OCI-LY3 (cell line): Measurements from ENCODE around the gene RPL36.

Experiments
- H2AFZ ChIP-seq: fragments of 200-600, 300-600 bp; shearing (Covaris generic); 2 replicates; pipeline ENCODE4 v1.6.0; 2014; ENCODE audit warnings: antibody characterized with exemption, low read depth, low read length
- H3K27ac ChIP-seq: fragments of 200-600, 300-600 bp; sonication (generic); 2 replicates; pipeline ENCODE4 v1.5.1; 2014; ENCODE audit warnings: mild to moderate bottlenecking, low read length, moderate library complexity, mixed read lengths
- H3K27me3 ChIP-seq: fragments of 200-600, 300-600 bp; sonication (generic); 2 replicates; pipeline ENCODE4 v1.6.1; 2014; ENCODE audit warnings: low read depth, low read length, mixed read lengths
- H3K36me3 ChIP-seq: fragments of 200-600, 300-600 bp; sonication (generic); replicated peaks from 2 replicates; pipeline ENCODE3; 2014; ENCODE audit warnings: low read depth, low read length, mixed read lengths
- H3K4me1 ChIP-seq: fragments of 300-600, 200-600 bp; sonication (generic); 2 replicates; pipeline ENCODE4 v1.6.1; 2014; ENCODE audit warnings: low read length, mixed read lengths
- H3K4me2 ChIP-seq: fragments of 200-600, 300-600 bp; sonication (generic); 2 replicates; pipeline ENCODE4 v1.6.1; 2014; ENCODE audit warnings: low read length, mixed read lengths
- H3K4me3 ChIP-seq: fragments of 300-600, 200-600 bp; sonication (generic); 2 replicates; pipeline ENCODE4 v1.5.1; 2014; ENCODE audit warnings: antibody characterized with exemption, mild to moderate bottlenecking, low read length, moderate library complexity
- H3K79me2 ChIP-seq: fragments of 300-600, 200-600 bp; shearing (Covaris generic); 2 replicates; pipeline ENCODE4 v1.6.1; 2014; ENCODE audit warnings: mild to moderate bottlenecking, low read length, mixed read lengths
- H3K9ac ChIP-seq: fragments of 300-600, 200-600 bp; shearing (Covaris generic); 2 replicates; pipeline ENCODE4 v1.6.0; 2014; ENCODE audit warnings: mild to moderate bottlenecking, low read length, moderate library complexity
- H3K9me3 ChIP-seq: fragments of 200-600, 300-600 bp; shearing (Covaris generic); 2 replicates; pipeline ENCODE4 v1.6.1; 2014; ENCODE audit warnings: low read length, mixed read lengths; ENCODE audit not compliant: insufficient read depth
- H4K20me1 ChIP-seq: fragments of 200-600, 300-600 bp; sonication (generic); 2 replicates; pipeline ENCODE4 v1.6.1; 2016; ENCODE audit warnings: low read length, mixed read lengths; ENCODE audit not compliant: insufficient read depth
- CTCF ChIP-seq: fragments of 200-600, 300-600 bp; sonication (generic); IDR thresholded peaks from 2 replicates; pipeline ENCODE4 v1.5.1; 2014; ENCODE audit warnings: antibody characterized with exemption, low read length, low read depth
- EZH2phosphoT487 ChIP-seq: fragments of 200-600 bp; shearing (Covaris generic); IDR thresholded peaks from 2 replicates; pipeline ENCODE4 v1.6.1; 2018; ENCODE audit warnings: antibody characterized with exemption, mixed run types, low read depth

The RPL36 gene

GRCh38 chr19:5672708-5673459 lies 17.2 kb upstream of the RPL36 start:
- H3K9me3 ChIP-seq = no peaks in the 10 kb centered on the region
- H3K27ac ChIP-seq = no peak overlapping the region
- H3K79me2 ChIP-seq = peaks cover 3% of the 10 kb centered on the region; the same call in 1 of the 2 replicates
- no peaks in the 10 kb centered on the region for H3K4me1 ChIP-seq
- no peak overlapping the region for H3K4me3 ChIP-seq
- TF ChIP-seq EZH2phosphoT487 (no peak), CTCF (no peak)
- H4K20me1 ChIP-seq = no peaks in the 10 kb centered on the region; the same call in 1 of the 2 replicates
- H3K4me2 ChIP-seq = no peak overlapping the region
- H2AFZ ChIP-seq = no peak overlapping the region
- H3K36me3 ChIP-seq = peaks cover 32% of the 10 kb centered on the region
- H3K27me3 ChIP-seq = no peaks in the 10 kb centered on the region
- no peak overlapping the region for H3K9ac ChIP-seq

DNA sequence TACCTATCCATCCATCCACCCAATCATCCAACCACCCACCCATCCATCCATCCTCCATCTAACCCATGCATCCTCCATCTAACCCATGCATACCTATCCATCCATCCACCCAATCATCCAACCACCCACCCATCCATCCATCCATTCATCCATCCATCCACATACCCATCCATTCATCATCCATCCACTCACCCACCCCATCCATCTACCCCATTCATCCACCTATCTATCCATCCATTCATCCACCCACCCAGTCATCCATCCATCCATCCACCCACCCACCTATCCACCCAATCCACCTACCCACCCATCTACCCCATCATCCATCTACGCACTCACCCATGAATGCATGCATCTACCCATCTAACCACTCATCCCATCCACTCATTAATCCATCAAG lies 16.3 kb upstream of the RPL36 start:
- Histone ChIP-seq H3K4me2 (no peak overlapping the region), H3K4me3 (no peak overlapping the region), H3K27me3 (no peaks in the 10 kb centered on the region), H2AFZ (no peak overlapping the region), H3K79me2 (peaks cover 3% of the 10 kb centered on the region; the same call in 1 of the 2 replicates), H4K20me1 (no peaks in the 10 kb centered on the region; the same call in 1 of the 2 replicates), H3K27ac (no peak overlapping the region), H3K4me1 (no peaks in the 10 kb centered on the region), H3K9me3 (no peaks in the 10 kb centered on the region), H3K9ac (no peak overlapping the region), H3K36me3 (peaks cover 31% of the 10 kb centered on the region)
- TF ChIP-seq CTCF = no peak
- no peak for TF ChIP-seq EZH2phosphoT487

DNA sequence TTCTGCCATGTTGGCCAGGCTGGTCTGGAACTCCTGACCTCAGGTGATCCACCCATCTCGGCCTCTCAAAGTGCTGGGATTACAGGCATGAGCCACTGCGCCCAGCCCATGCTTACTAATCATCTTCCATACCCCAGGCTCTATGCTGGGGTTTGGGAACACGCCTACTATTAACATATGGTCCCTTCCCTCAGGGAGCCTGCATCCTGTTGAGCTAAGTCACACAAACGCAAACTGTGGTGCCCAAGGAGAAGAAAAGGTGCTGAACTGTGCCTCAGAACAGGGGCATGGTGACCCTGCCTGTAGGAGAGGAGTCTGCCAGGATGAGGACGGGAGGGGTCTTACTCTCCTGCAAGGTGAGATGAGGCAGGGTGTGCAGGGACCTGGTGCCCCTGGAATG lies 15.4 kb upstream of the RPL36 start:
- Histone ChIP-seq H3K27me3 (no peaks in the 10 kb centered on the region), H3K36me3 (peaks cover 21% of the 10 kb centered on the region), H3K27ac (no peak overlapping the region), H3K9ac (no peak overlapping the region), H3K79me2 (peaks cover 7% of the 10 kb centered on the region), H3K9me3 (no peaks in the 10 kb centered on the region), H3K4me2 (no peak overlapping the region), H3K4me3 (no peak overlapping the region), H4K20me1 (no peaks in the 10 kb centered on the region), H2AFZ (no peak overlapping the region), H3K4me1 (peaks cover 7% of the 10 kb centered on the region; the same call in 1 of the 2 replicates)
- TF ChIP-seq EZH2phosphoT487 = no peak
- no peak for TF ChIP-seq CTCF

DNA sequence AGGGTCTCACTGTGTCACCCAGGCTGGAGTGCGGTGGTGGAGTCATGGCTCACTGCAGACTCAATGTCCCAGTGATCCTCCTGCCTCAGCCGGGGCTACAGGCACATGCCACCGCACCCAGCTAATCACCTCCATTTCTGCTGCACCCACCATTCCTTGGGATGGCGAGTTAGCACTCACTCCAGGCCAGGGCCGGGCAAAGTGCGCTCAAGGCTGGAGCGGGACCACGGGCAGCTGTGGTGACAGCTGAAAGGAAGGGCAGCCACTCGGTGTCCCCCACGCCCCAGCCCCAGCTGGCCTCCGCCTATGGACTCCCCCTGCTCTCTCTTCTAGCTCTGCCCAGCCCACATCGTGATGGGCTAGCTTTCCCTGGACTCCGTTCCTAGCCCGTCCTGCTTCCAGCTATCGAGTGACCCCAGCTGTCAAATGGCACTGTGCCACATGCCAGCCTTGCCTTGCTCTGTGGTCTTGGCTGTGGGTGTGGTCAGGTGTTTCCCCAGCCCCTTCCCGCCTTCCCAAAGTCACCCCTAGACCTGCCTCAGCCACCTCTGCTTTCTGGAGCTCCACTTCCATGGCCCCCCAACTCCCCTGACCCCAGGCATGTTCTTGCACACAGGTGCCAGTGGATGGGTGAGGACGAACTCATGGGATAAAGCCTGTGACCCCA lies 13.9 kb upstream of the RPL36 start:
- no peak overlapping the region for H3K27ac ChIP-seq
- no peak overlapping the region for H3K4me2 ChIP-seq
- H3K9ac ChIP-seq = no peak overlapping the region
- peaks cover 12% of the 10 kb centered on the region for H3K79me2 ChIP-seq
- no peaks in the 10 kb centered on the region for H4K20me1 ChIP-seq
- H3K36me3 ChIP-seq = peaks cover 17% of the 10 kb centered on the region
- H3K27me3 ChIP-seq = no peaks in the 10 kb centered on the region
- H3K4me1 ChIP-seq = peaks cover 11% of the 10 kb centered on the region; the same call in 1 of the 2 replicates
- H3K9me3 ChIP-seq = no peaks in the 10 kb centered on the region
- TF ChIP-seq EZH2phosphoT487 (no peak), CTCF (no peak)
- no peak overlapping the region for H3K4me3 ChIP-seq
- no peak overlapping the region for H2AFZ ChIP-seq
